AG09319 (cell line): ENCODE measurements around the gene GBGT1.

Experiments
- DNase-seq: peaks from one replicate; pipeline ENCODE4 v3.0.0-alpha.2; 2010; ENCODE audit warnings: low read depth; ENCODE audit errors: extremely low read depth
- TF ChIP-seq, protein P1 (sequence below): IDR thresholded peaks from 2 replicates; pipeline ENCODE4 v1.5.1; 2011; ENCODE audit warnings: low read depth, mild to moderate bottlenecking, inconsistent platforms, low read length, moderate library complexity

Gene GBGT1

DNA sequence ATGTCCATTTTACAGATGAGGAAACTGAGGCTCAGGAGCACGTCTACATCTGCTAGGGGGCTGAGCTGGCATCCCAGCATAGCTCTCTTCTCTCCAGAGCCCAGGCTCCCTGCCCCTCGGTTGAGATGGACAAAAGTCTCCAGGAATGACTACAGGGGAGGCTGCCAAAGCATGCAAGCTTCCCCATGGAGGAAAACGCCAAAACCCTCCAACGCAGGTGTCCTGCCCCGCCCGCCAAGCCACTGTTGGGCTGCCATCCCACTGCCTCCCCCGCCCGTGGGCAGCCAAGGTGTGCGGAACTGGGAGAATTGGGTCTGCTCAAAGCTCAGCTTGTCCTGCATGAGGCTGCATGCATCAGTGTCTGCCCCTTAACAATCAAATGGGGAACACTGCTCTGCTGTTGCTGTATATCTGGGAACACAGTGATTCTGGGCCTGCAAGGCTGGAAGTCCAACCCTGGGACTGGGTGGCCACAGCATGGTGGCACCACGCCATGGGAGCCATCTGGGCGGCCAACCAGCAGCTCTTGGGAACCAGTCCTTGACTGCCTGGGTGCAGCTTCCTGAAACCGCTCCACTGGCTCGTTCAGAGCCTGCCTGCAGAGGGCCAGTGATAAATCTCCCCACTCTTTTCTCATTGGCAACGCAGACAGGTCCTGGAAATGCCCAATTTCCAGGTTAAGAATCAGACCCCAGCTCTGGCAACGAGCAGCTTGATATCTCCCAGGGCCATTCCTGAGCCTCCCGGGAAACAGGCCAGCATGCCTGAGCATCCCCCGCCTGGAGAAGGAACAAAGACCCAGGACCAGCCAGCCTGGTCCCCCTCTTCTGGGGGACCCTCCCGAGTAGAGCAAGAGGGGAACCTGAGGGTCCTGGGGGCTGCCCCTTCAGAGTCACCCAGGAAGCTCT is 46.2 kb downstream of the GBGT1 start:
- TF ChIP-seq, protein P1, sequence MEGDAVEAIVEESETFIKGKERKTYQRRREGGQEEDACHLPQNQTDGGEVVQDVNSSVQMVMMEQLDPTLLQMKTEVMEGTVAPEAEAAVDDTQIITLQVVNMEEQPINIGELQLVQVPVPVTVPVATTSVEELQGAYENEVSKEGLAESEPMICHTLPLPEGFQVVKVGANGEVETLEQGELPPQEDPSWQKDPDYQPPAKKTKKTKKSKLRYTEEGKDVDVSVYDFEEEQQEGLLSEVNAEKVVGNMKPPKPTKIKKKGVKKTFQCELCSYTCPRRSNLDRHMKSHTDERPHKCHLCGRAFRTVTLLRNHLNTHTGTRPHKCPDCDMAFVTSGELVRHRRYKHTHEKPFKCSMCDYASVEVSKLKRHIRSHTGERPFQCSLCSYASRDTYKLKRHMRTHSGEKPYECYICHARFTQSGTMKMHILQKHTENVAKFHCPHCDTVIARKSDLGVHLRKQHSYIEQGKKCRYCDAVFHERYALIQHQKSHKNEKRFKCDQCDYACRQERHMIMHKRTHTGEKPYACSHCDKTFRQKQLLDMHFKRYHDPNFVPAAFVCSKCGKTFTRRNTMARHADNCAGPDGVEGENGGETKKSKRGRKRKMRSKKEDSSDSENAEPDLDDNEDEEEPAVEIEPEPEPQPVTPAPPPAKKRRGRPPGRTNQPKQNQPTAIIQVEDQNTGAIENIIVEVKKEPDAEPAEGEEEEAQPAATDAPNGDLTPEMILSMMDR: no peak
- DNase-seq: no peak

DNA sequence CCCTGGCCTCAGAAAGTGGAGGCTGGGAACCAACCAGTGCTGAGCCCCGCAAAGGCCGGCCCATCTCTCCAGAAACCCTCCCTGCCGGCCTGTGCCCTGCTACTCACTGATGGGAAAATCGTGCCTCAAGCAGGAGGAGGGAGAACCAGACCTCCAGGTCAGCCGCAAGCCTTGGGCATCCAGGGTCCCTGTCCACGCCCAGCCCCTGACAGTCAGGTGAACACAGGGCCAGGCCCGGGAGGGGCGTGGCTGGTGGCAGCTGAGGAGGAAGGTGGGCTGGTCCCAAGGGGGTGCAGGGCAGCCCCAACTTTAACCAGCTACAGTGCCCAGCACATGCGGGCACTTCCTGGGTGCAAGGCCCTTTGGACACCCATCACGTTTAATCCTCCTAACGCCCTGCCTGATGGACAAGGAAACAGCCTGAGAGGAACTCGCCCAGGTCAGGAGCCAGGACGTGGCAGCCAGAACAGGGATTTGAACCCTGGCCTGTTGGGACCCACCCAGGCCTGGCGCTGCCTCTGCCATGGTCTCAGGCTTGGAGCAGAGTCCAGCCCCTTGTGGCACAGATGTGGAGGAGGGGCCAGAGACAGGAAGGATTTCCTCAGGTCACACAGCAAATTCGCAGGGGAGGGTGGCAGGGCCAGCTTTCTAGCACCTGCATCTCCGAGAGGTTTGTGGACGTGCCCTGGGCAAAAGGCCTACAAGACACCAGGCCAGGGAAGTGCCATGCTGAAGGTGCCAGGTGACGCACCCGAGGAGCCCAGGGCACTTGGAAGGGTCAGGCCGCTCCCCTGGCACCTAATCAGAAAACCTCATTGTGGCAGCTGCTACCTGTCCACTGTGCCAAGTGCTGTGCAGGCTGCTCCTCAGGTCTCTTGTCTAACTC is 47.1 kb downstream of the GBGT1 start:
- TF ChIP-seq, protein P1: no peak
- DNase-seq: no peak

DNA sequence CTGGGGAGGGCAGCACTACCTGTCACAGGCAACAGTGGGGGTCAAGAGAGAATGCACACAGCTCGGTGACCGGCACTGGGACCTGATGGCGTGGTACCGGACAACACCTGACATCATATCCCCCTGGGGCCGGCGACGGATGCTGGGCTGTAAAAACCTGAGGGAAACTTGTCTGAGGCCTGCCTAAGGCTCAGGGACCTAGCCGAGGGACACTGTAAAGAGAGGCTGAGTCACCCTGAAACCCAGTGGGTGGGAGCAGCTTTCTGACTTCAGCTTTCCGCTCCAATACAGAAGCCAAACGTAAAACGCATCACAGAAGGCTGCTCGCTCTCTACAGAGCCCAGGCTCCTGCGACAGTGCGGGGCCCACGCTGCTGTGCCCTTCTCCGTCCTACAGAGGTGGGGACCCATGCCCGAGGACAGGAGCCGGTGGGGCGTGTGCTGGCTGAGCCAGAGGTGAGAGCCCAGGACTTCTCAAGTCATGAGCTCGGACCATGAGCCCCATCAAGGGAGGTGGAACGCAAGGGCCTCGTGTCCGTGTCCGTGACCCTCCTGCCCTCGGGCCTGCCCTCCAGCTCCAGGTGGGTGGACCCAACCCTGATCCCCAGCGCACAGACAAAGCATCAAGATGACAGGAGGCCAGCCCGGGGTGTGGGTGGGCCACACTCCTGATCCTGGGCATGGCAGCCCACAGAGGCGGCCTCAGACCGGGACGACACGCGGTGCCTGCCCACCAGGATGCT is 47.9 kb downstream of the GBGT1 start:
- TF ChIP-seq, protein P1: no peak
- no peak for DNase-seq

DNA sequence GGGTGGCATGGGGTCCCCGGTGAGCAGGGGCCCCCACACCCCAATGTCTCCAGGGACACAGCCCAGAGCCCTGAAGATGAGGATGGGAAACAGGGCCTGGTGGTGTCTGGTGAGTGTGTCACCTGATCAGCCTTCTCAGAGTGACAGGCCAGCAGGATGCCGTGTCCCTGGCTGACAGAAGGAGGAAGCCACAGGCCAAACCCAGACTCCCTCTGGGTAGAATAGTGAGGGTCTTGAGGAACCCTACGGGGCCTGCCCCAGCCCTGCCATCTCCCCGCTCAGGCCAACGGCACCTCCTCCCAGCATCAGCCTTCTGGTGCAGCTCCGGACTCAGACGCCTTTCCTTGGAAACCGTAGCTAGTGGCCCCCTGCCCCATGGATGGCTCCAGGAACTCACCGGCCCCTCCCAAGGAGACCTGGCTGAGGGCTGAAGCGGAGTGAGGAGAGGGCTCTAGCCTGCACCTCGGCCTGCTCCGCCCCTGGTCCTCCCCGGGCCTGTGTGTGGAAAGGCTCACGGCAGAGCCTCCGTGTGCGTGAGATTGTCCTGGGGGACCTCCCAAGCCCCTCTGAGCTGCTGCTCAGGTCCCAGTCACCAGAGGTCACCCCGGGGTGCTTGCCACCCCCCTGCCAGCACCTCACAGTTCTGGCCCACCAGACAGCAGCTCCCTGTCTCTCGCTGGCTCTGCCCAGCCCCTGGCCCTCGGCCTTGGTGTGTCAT is 48.7 kb downstream of the GBGT1 start:
- no peak for DNase-seq
- TF ChIP-seq, protein P1: no peak

DNA sequence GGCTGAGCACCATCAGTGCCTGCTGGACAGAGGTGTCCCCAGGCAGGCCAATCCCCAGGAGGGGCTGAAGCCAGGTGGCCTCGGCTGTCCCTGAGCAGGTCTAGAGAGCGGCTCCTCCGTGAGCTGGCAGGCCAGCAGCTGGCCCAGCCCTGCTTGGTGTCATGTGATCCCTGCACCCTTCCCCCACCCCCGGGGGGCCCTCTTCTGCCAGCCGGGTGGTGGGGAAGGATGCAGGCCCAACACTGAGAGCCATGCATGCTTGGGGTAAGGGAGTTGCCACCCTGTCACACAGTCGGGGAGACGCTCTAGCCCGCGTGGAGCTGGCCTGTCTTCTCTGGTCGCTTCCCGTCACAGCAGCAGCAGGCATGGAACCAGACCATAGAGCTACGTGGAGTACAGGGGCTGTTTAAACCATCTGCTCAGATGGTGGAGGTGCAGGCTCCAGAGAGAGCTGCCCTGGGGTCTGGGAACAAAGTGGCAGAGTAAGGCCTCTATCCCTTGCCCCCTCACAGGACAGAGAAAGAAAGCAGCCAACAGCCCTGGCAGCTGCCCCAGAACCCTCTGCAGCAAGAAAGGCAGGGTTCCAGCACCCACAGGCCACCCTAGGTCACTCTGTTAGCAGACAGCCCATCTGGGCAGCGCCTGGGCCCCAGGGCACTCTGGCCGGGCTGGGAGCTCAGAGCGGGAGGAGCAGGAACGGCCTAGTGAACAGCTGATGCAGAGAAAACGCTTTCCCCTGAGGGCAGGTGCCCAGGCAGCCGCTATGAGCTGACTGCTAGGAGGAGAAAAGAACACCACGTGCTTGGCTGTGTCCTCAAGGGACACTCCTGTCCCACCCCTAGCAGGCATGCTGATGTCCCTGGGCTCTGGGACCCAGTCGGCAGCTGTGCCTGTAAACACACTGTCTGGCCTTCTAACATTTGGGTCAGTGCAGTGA is 49.5 kb downstream of the GBGT1 start:
- DNase-seq: no peak
- TF ChIP-seq, protein P1: no peak
